IPS-18a (cell line): Measurements from ENCODE around the gene RBFA.

Experiments used
- H3K27ac ChIP-seq: one replicate; pipeline ENCODE4 v1.5.1; 2013; ENCODE audit warnings: low read length
- H3K27me3 ChIP-seq: one replicate; pipeline ENCODE4 v1.6.1; 2013; ENCODE audit warnings: mild to moderate bottlenecking, low read length; ENCODE audit not compliant: control insufficient read depth, insufficient read depth
- H3K36me3 ChIP-seq: one replicate; pipeline ENCODE4 v1.6.1; 2013; ENCODE audit warnings: low read depth, low read length; ENCODE audit not compliant: control insufficient read depth
- H3K4me1 ChIP-seq: one replicate; pipeline ENCODE4 v1.6.1; 2013; ENCODE audit warnings: low read depth, low read length; ENCODE audit not compliant: control insufficient read depth
- H3K4me3 ChIP-seq: one replicate; pipeline ENCODE4 v1.5.1; 2013; ENCODE audit warnings: low read length
- H3K9ac ChIP-seq: one replicate; pipeline ENCODE4 v1.6.1; 2013; ENCODE audit warnings: mild to moderate bottlenecking, low read length, moderate library complexity
- H3K9me3 ChIP-seq: one replicate; pipeline ENCODE4 v1.6.1; 2013; ENCODE audit warnings: low read depth, low read length; ENCODE audit not compliant: control insufficient read depth

The RBFA gene

DNA sequence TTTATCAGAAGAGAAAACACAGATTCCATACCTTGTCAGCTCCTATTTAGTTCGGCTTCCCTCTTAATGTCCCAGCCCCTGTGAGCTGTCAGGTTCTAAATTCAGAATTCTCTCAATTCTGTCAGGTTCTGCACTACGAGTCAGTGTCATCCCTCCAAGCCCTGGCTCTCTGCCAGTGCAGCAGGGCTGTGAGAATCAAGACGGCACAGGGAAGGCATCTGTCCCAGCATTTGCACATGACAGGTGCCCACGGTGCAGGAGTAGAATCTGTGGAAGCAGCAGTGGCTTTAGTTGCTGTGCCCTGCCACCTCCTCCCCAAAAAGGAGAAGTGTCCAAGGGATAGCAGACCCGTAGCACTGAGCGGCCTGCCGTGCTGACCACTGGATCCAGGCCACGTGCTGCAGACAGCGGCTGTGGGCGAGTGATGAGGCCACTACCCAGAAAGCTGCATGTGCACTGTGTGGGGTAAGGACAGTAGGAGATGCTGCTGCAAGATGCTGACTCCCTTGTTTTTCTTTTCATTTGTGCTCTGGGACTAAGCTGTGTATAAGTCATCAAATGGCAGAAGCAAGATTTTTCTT is 12.8 kb downstream of the RBFA start:
- no peak overlapping the region for H3K27ac ChIP-seq
- H3K4me1 ChIP-seq = no peaks in the 10 kb centered on the region
- H3K27me3 ChIP-seq = no peaks in the 10 kb centered on the region
- no peak overlapping the region for H3K9ac ChIP-seq
- H3K4me3 ChIP-seq = no peak overlapping the region
- H3K9me3 ChIP-seq = peaks cover 25% of the 10 kb centered on the region
- H3K36me3 ChIP-seq = peaks cover 45% of the 10 kb centered on the region

DNA sequence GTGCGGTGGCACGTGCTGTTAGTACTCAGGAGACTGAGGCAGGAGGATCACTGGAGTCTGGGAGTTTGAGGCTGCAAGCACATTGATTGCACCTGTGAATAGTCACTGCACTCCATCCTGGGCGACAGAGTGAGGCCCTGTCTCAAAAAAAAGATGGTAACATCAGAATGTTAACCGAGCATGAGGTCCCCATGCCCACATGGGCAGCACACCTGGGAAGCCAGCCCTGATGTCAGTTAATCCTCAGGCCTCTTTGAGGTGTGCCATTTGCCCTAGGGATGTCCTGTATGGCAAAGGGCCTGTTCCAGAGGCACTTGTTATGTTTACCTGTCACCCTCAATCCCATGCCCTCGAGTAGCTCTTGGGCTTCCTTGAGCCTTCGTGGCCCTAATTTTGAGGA is 16.6 kb downstream of the RBFA start:
- Histone ChIP-seq H3K27me3 (no peaks in the 10 kb centered on the region), H3K4me1 (no peaks in the 10 kb centered on the region), H3K9ac (no peak overlapping the region), H3K27ac (no peak overlapping the region), H3K4me3 (no peak overlapping the region), H3K36me3 (peaks cover 26% of the 10 kb centered on the region), H3K9me3 (peaks cover 54% of the 10 kb centered on the region)

DNA sequence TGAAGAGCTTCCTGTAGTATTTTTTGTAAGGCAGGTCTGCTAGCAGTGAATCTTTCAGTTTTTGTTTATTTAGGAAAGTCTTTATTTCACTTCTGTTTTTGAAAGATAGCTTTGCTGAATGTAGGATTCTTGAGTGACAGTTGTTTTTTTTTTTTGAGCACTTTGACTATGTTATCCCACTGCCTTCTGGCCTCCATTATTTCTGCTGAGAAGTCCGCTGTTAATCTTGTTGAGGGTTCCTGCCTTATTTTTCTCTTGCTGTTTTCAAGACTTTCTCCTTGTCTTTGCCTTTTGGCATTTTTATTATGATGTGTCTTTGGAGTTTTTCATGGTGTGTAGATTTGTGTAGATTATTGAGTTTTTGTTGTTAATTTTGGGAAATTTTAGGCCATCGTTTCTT is 21.9 kb downstream of the RBFA start:
- Histone ChIP-seq H3K36me3 (peaks cover 2% of the 10 kb centered on the region), H3K4me1 (no peaks in the 10 kb centered on the region), H3K27ac (no peak overlapping the region), H3K9me3 (peaks cover 45% of the 10 kb centered on the region), H3K9ac (no peak overlapping the region), H3K27me3 (no peaks in the 10 kb centered on the region), H3K4me3 (no peak overlapping the region)

GRCh38 chr18:80059945-80060344 is 25.7 kb downstream of the RBFA start:
- Histone ChIP-seq H3K4me1 (no peaks in the 10 kb centered on the region), H3K36me3 (no peaks in the 10 kb centered on the region), H3K4me3 (no peak overlapping the region), H3K27ac (no peak overlapping the region), H3K9me3 (peaks cover 14% of the 10 kb centered on the region), H3K27me3 (no peaks in the 10 kb centered on the region), H3K9ac (no peak overlapping the region)

- Histone ChIP-seq H3K9me3 (no peaks in the 10 kb centered on the region), H3K9ac (no peak overlapping the region), H3K4me3 (no peak overlapping the region), H3K36me3 (no peaks in the 10 kb centered on the region), H3K27ac (no peak overlapping the region), H3K27me3 (no peaks in the 10 kb centered on the region), H3K4me1 (no peaks in the 10 kb centered on the region)
Measured at GRCh38 chr18:80065705-80066104, 31.5 kb downstream of the RBFA start.

DNA sequence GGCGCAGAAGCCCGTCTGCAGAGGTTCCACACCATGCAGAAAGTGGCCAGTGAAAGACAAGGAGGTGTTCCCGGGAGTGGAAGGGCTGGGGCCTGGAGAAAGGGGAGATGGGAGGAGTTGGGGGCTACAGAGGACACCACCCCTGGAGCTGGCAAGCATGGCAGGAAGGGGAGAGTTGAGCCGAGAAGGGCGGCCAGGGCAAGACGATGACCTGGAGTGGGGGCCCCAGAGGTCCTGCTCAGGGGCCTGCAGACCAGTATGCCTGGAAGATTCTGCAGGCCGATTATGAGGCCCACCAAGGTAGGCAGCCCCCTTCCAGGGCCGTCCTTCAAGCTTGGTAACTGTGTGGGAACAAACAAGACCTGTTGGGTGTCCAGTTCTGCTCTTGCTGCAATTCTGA is 33.1 kb downstream of the RBFA start:
- no peak overlapping the region for H3K4me3 ChIP-seq

GRCh38 chr18:80067897-80068296 is 33.7 kb downstream of the RBFA start:
- Histone ChIP-seq H3K4me3 (no peak overlapping the region), H3K27me3 (no peaks in the 10 kb centered on the region), H3K27ac (no peak overlapping the region), H3K9me3 (no peaks in the 10 kb centered on the region), H3K4me1 (no peaks in the 10 kb centered on the region), H3K36me3 (no peaks in the 10 kb centered on the region), H3K9ac (no peak overlapping the region)

More for the DNA sequence above, 33.1 kb downstream of the RBFA start:
- no peaks in the 10 kb centered on the region for H3K36me3 ChIP-seq
- H3K4me1 ChIP-seq = no peaks in the 10 kb centered on the region
- H3K27me3 ChIP-seq = no peaks in the 10 kb centered on the region
- H3K9me3 ChIP-seq = no peaks in the 10 kb centered on the region
- no peak overlapping the region for H3K9ac ChIP-seq
- H3K27ac ChIP-seq = no peak overlapping the region

DNA sequence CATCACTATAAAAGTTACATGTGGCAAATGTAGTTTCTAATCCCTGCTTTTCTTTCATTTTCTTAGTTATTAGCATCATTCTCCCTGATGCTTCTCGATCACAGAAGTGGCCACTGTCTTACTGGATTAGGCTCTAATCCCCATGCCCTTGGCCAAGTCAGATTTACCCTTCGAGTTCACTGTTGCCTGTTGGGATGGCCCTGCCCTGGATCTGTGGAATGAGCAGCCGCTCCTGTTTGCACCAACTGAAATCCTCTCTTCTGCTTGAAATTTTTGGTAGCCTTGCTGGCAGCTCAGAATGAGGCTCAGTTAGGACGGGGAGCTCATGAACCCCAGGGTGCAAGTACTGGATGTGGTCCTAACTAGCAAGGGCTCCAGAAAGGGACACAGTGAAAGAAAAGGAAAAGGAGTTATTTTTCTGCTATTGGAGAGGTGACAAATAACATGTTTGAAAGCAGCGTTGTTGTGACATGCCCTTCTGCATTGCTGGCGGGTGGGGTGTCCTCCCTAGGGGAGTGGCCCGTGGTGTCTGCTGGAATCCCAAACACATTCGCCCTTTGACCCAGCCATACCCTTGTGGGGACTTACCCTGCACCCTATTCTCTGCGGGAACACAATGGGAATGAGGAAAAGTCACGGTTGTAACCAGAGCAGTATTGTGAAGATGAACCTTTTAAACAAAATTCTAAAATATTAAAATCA is 34.5 kb downstream of the RBFA start:
- H3K27me3 ChIP-seq = no peaks in the 10 kb centered on the region
- no peak overlapping the region for H3K4me3 ChIP-seq
- H3K36me3 ChIP-seq = no peaks in the 10 kb centered on the region
- H3K9me3 ChIP-seq = no peaks in the 10 kb centered on the region
- no peak overlapping the region for H3K9ac ChIP-seq
- no peaks in the 10 kb centered on the region for H3K4me1 ChIP-seq
- H3K27ac ChIP-seq = no peak overlapping the region

DNA sequence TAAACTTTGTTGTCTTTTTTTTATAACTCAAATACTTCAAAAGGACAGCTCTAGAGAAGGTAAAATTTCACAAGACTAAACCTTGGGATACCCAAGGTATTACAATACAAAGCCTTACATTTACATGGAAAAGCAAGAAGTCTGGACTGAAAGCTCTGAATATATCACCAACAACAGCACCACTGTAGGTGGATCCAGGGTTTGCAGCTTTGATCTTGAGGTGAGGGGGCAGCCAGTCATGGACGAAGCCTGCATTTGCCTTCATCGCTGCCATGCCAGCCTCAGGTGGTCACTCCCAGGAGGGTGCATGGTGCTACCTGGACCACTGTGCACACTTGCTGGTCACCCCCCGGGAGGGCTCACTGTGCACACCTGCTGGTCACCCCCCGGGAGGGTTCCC is 36.6 kb downstream of the RBFA start:
- Histone ChIP-seq H3K4me3 (no peak overlapping the region), H3K9ac (no peak overlapping the region), H3K36me3 (no peaks in the 10 kb centered on the region), H3K9me3 (no peaks in the 10 kb centered on the region), H3K4me1 (no peaks in the 10 kb centered on the region), H3K27ac (no peak overlapping the region), H3K27me3 (no peaks in the 10 kb centered on the region)

DNA sequence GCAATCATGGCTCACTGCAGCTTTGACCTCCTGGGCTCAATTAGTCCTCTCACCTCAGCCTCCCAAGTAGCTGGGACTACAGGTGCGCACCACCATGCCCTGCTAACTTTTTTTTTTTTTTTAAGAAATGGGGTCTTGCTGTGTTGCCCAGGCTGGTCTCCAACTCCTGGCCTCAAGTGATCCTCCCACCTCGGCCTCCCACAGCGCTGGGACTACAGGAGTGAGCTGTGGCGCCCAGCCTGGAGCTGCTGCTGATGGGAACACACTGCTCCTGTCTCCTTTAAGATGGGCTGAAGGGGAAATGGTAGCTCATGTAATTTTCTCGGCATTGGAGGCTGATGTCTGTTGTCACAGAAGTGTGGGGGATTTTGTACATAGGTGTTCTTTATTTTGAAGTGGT is 39.9 kb downstream of the RBFA start:
- H3K9ac ChIP-seq = no peak overlapping the region
- no peak overlapping the region for H3K27ac ChIP-seq
- no peaks in the 10 kb centered on the region for H3K36me3 ChIP-seq
- H3K4me3 ChIP-seq = no peak overlapping the region
- H3K9me3 ChIP-seq = peaks cover 3% of the 10 kb centered on the region
- H3K4me1 ChIP-seq = no peaks in the 10 kb centered on the region
- H3K27me3 ChIP-seq = no peaks in the 10 kb centered on the region

- H3K9ac ChIP-seq = no peak overlapping the region
- no peaks in the 10 kb centered on the region for H3K4me1 ChIP-seq
- H3K9me3 ChIP-seq = peaks cover 3% of the 10 kb centered on the region
- no peak overlapping the region for H3K4me3 ChIP-seq
- no peaks in the 10 kb centered on the region for H3K36me3 ChIP-seq
- H3K27me3 ChIP-seq = no peaks in the 10 kb centered on the region
- H3K27ac ChIP-seq = no peak overlapping the region
Measured at GRCh38 chr18:80074697-80075096, 40.5 kb downstream of the RBFA start.

- Histone ChIP-seq H3K9me3 (peaks cover 3% of the 10 kb centered on the region), H3K27ac (no peak overlapping the region), H3K4me1 (no peaks in the 10 kb centered on the region), H3K9ac (no peak overlapping the region), H3K36me3 (no peaks in the 10 kb centered on the region), H3K27me3 (no peaks in the 10 kb centered on the region), H3K4me3 (no peak overlapping the region)
Measured at GRCh38 chr18:80075940-80076339, 41.7 kb downstream of the RBFA start.
